C4-2B (cell line): ENCODE data around the gene CASP8.

Source experiments
- H3K27ac ChIP-seq: fragments of 450-650 bp; 2 replicates; pipeline ENCODE4 v1.5.1; 2017
- CTCF ChIP-seq: fragments of 450-650 bp; conservative IDR thresholded peaks from 2 replicates; pipeline ENCODE4 v1.5.1; 2017; ENCODE audit warnings: mild to moderate bottlenecking
- ZFX ChIP-seq: fragments of 450-650 bp; IDR thresholded peaks from 2 replicates; pipeline ENCODE4 v1.6.1; 2017

CASP8 gene

GRCh38 chr2:201256082-201256481, 4.3 kb upstream of the CASP8 start:
- H3K27ac ChIP-seq, result no peak overlapping the region
- no peak for TF ChIP-seq ZFX
- no peak for TF ChIP-seq CTCF

DNA sequence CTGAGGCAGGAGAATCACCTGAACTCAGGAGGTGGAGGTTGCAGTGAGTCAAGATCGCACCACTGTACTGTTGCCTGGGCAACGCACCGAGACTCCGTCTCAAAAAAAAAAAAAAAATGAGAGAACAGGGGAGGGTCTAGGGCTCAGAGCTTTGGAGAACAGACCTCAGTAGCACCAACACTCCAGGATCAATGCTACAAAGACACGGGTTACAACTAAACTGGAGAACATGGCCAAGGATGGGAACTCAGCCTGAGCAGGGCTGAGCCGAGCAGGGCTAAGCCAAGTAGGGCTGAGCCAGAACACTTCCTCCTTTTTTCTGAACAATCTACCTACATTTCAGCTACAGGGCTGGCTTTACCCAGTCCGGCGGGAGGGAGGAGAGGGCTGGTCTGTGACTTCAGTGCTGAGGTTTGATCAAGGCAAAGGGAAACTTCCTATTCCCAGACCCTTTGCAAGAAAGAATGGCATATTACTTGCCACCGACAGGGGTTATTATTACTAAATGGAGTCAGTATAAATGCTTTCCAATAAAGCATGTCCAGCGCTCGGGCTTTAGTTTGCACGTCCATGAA, 2.9 kb upstream of the CASP8 start:
- H3K27ac ChIP-seq, result peak overlapping the region; percentile 84
- no peak for TF ChIP-seq ZFX
- TF ChIP-seq CTCF, result no peak

GRCh38 chr2:201257956-201258665, 2.2 kb upstream of the CASP8 start:
- peak overlapping the region; percentile 84 for H3K27ac ChIP-seq
- no peak for TF ChIP-seq ZFX
- TF ChIP-seq CTCF, result 0 out of 2 replicates have a peak, but pooled peaks have one; percentile 3

GRCh38 chr2:201258666-201259615, 1.4 kb upstream of the CASP8 start:
- TF ChIP-seq CTCF (0 out of 2 replicates have a peak, but pooled peaks have one; percentile 3), ZFX (no peak)
- peak overlapping the region; percentile 84 for H3K27ac ChIP-seq

DNA sequence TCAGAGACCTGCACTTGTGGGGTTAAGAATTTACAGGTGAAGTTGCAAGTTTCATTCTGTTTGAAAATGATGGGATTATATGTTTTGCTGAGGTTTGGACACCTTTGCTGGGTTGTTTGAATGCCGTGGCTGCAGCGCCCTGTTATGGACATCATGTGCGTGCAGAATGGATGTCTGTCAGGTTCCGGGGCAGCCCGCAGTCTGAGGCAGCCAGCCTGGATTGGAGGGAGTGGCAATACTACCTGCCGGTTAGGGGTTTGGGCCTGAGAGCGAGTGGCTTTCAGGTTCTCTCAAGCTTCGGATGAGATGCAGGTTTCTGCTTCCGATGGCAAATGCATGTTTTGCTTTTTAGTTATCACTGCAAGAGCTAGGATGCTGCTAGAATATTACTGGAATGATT, 1.1 kb downstream of the CASP8 start:
- TF ChIP-seq CTCF (no peak), ZFX (no peak)
- H3K27ac ChIP-seq, result no peak overlapping the region

DNA sequence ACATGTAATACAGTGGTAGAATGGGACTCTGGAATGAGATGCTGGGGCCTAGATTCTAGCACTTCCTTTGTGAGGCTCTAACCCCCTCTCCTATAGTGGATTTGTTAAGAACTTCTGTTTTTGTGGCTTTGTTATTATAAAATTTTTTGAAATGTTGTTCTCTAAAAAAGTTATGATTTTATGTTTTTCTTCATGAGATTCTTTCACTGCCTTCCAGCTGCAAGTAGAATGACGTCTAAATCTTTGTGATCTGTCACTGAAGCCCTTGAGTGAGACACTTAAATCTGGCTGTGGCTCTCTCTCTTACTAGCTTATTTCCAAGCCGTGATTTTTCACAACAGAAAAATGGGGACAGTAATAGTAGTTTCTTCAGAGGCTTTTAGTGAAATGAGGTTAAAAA, 1.6 kb downstream of the CASP8 start:
- TF ChIP-seq ZFX (no peak), CTCF (no peak)
- H3K27ac ChIP-seq, result no peak overlapping the region

DNA sequence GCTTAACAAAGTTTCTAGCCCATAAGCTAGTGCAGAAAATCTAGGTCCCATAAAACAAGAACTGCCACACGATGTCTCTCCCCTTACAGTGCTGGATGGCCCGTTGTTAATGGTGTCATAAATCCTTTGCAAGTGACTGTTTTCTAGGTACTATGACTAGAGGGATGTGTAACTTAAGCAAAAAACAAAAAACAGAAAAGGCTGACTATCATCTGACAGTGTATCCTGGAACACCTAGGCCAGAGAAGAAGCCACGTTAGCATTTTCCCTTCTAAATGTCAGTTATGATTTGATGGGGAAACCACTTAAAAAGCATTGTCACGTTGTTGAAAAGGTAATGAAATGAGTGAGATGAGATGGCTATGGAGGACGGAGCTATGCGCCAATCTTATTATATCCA, 2.4 kb downstream of the CASP8 start:
- TF ChIP-seq CTCF (no peak), ZFX (no peak)
- H3K27ac ChIP-seq, result no peak overlapping the region
